ENCODE measurements around the gene MSANTD7.

GRCh38 chr10:14812271-14812670 lies 25.8 kb upstream of the MSANTD7 start:
- TF ChIP-seq CTCF (IDR thresholded peaks at IDR 0.05) (no peak), POLR2A (IDR thresholded peaks at IDR 0.05) (no peak)

All from heart left ventricle (tissue), 13 donors.